Uterus (tissue), 2 donors: ENCODE results near the gene RNF112.

ENCODE experiments used
- CTCF ChIP-seq, 4 experiments: fragments of 200-600 bp in 2 of 4; fragments of 450-650 bp in 2 of 4; sonication (generic) in 2 of 4; IDR thresholded peaks; one replicate each; pipeline ENCODE4 v1.5.1; 2016 to 2019; ENCODE audit warnings: antibody characterized with exemption in 4 of 4, mild to moderate bottlenecking in 2 of 4, moderate library complexity in 1 of 4
- POLR2A ChIP-seq, 2 donors: fragments of 450-650 bp; IDR thresholded peaks; one replicate each; pipeline ENCODE4 v1.6.1; 2016; ENCODE audit warnings: antibody characterized with exemption in 2 of 2, mild to moderate bottlenecking in 1 of 2, moderate library complexity in 1 of 2

- no peak for TF ChIP-seq CTCF (IDR thresholded peaks at IDR 0.05)
- peak in 1 of 2 donors; percentile 16 for TF ChIP-seq POLR2A (IDR thresholded peaks at IDR 0.05)
These were observed 24.7 kb upstream of the RNF112 start for GRCh38 chr17:19386051-19386929.
